ENCODE data around the gene BACE1. TPM values are rescaled to one million over a fixed set of nuclear protein-coding genes. Genes with fewer than 3 reads are reported as not detected.

Gene BACE1
- total and polyA plus RNA-seq, 2 of the 13 experiments (the other 11 are each of a cell fraction or from before 2014, with no cell fraction given): 7.5 to 17.9 TPM

DNA sequence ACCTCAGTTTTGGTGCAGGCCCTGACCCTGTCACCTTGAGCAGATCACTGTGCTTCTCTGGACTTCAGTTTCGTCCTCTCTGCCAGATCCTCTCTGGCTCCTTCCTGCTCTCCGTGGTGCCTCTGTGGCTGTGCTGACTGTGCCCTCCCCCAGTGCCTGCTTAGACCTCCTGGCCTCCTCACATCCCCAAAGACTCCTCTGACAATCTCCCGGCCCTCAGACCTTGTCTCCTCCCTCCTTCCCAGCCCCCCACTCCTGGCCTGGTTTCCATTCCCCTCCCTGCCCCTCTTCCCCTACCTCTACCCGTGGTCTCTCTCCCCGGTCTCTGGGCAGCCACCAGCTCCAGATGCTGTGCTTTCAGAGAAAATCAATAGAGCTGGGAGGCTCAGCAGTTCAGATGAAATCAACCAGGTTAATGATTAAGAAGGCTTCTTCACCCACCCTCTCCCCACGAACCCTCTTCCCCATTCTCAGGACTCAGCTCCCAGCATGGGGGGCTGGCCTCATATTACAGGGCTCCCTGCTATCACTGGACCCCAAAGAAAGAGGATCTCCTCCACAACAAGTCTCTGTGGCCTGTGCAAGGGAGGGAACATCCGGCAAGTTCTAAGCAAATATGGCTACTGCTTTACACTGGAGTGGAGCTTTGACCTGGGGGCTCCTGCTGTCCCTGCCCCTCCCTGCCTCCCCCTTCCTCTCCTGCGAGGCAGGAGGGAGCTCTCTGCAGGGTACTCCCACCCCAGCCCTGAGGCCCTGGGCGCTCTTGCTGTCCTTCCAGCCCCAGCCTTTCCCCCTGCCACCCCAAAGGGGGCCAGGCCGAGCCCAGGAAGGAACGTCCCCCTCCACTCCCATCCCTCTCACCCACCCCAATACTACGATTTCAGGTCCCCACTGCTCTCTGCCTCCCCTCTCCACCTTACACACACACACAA is 16.4 kb downstream of the BACE1 start (continued):
- TF ChIP-seq, protein P1, sequence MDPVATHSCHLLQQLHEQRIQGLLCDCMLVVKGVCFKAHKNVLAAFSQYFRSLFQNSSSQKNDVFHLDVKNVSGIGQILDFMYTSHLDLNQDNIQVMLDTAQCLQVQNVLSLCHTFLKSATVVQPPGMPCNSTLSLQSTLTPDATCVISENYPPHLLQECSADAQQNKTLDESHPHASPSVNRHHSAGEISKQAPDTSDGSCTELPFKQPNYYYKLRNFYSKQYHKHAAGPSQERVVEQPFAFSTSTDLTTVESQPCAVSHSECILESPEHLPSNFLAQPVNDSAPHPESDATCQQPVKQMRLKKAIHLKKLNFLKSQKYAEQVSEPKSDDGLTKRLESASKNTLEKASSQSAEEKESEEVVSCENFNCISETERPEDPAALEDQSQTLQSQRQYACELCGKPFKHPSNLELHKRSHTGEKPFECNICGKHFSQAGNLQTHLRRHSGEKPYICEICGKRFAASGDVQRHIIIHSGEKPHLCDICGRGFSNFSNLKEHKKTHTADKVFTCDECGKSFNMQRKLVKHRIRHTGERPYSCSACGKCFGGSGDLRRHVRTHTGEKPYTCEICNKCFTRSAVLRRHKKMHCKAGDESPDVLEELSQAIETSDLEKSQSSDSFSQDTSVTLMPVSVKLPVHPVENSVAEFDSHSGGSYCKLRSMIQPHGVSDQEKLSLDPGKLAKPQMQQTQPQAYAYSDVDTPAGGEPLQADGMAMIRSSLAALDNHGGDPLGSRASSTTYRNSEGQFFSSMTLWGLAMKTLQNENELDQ (CRISPR knock-in tag; IDR thresholded peaks at IDR 0.05; ENCODE audit: borderline replicate concordance): no peak
- TF ChIP-seq KDM3A (CRISPR knock-in tag; IDR thresholded peaks at IDR 0.05; ENCODE audit: low read depth) (no peak), CC2D1A (CRISPR knock-in tag; IDR thresholded peaks at IDR 0.05) (no peak), ZNF292 (CRISPR knock-in tag; IDR thresholded peaks at IDR 0.05; ENCODE audit: borderline replicate concordance, low read depth) (peak; percentile 93), ZBTB3 (CRISPR knock-in tag; IDR thresholded peaks at IDR 0.05; ENCODE audit: borderline replicate concordance, low read depth) (no peak), MATR3 (CRISPR knock-in tag; IDR thresholded peaks at IDR 0.05) (no peak), ZNF431 (CRISPR knock-in tag; IDR thresholded peaks at IDR 0.05; ENCODE audit: borderline replicate concordance, low read depth) (peak; percentile 34; the same call in 1 of the 2 replicates), HES4 (CRISPR knock-in tag; IDR thresholded peaks at IDR 0.05; ENCODE audit: borderline replicate concordance) (no peak), ZC3H4 (CRISPR knock-in tag; IDR thresholded peaks at IDR 0.05; ENCODE audit: borderline replicate concordance) (no peak), ZNF3 (CRISPR knock-in tag; IDR thresholded peaks at IDR 0.05) (no peak), ZNF792 (CRISPR knock-in tag; IDR thresholded peaks at IDR 0.05) (no peak), NCOA1 (CRISPR knock-in tag; IDR thresholded peaks at IDR 0.05) (no peak; the same call in 1 of the 2 replicates), TP53 (CRISPR knock-in tag; conservative IDR thresholded peaks at IDR 0.05) (no peak)
- TF ChIP-seq, protein P2, sequence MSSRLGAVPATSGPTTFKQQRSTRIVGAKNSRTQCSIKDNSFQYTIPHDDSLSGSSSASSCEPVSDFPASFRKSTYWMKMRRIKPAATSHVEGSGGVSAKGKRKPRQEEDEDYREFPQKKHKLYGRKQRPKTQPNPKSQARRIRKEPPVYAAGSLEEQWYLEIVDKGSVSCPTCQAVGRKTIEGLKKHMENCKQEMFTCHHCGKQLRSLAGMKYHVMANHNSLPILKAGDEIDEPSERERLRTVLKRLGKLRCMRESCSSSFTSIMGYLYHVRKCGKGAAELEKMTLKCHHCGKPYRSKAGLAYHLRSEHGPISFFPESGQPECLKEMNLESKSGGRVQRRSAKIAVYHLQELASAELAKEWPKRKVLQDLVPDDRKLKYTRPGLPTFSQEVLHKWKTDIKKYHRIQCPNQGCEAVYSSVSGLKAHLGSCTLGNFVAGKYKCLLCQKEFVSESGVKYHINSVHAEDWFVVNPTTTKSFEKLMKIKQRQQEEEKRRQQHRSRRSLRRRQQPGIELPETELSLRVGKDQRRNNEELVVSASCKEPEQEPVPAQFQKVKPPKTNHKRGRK (CRISPR knock-in tag; IDR thresholded peaks at IDR 0.05): no peak
- TF ChIP-seq, protein P3, sequence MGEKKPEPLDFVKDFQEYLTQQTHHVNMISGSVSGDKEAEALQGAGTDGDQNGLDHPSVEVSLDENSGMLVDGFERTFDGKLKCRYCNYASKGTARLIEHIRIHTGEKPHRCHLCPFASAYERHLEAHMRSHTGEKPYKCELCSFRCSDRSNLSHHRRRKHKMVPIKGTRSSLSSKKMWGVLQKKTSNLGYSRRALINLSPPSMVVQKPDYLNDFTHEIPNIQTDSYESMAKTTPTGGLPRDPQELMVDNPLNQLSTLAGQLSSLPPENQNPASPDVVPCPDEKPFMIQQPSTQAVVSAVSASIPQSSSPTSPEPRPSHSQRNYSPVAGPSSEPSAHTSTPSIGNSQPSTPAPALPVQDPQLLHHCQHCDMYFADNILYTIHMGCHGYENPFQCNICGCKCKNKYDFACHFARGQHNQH (CRISPR knock-in tag; IDR thresholded peaks at IDR 0.05): no peak; the same call in 1 of the 2 replicates
- TF ChIP-seq, protein P4, sequence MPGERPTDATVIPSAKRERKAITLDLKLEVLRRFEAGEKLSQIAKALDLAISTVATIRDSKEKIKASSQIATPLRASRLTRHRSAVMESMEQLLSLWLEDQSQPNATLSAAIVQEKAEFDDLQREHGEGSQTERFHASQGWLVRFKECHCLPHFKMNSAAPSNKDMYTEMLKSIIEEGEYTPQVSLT (CRISPR knock-in tag; IDR thresholded peaks at IDR 0.05; ENCODE audit: borderline replicate concordance, low read depth): no peak
- TF ChIP-seq, protein P5, sequence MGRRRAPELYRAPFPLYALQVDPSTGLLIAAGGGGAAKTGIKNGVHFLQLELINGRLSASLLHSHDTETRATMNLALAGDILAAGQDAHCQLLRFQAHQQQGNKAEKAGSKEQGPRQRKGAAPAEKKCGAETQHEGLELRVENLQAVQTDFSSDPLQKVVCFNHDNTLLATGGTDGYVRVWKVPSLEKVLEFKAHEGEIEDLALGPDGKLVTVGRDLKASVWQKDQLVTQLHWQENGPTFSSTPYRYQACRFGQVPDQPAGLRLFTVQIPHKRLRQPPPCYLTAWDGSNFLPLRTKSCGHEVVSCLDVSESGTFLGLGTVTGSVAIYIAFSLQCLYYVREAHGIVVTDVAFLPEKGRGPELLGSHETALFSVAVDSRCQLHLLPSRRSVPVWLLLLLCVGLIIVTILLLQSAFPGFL (CRISPR knock-in tag; IDR thresholded peaks at IDR 0.05): no peak
